Measurements from ENCODE around the gene IBTK.
"Not testable (repeated sequence)": the region's sequence is repeated elsewhere in the genome, so short reads cannot be mapped to it uniquely, and the experiment has no call there.

IBTK gene

DNA sequence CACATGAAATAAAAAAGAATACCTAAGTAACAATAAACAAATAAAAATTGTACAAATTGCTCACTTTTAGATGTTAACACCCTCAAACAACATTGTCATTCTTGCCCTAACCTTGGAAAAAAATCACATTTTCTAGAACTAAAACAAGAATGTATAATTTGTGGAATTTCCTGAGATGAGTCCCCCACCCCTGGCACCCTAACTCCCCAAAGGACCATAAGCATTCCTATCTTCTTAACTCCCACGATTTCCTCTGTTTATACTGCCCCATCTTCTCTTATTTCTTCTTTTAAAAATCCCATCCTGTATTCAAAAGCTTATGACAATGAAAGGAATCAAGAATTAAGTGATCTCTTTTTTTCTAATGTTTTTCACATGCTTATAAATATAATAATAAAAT, 70.9 kb downstream of the IBTK start:
- no peaks in the 10 kb centered on the region for H3K27me3 ChIP-seq (ENCODE audit: insufficient read depth, low read length)
- H3K36me3 ChIP-seq (ENCODE audit: insufficient read depth, low read length), result peaks cover 72% of the 10 kb centered on the region
- H3K9me3 ChIP-seq (ENCODE audit: insufficient read depth, low read depth, low read length), result no peaks in the 10 kb centered on the region
- H3K4me3 ChIP-seq (ENCODE audit: low read length), result no peak overlapping the region
- no peaks in the 10 kb centered on the region for H3K4me1 ChIP-seq (ENCODE audit: insufficient read depth, low read length)
- no peak overlapping the region for H3K27ac ChIP-seq (ENCODE audit: low read depth, low read length)
- WGBS, result 95% methylated on average over 1 of the region's 1 CpG
- H3K9ac ChIP-seq (ENCODE audit: low read depth, low read length), result no peak overlapping the region

- WGBS, result 95% methylated on average over 5 of the region's 5 CpGs
- no peaks in the 10 kb centered on the region for H3K4me1 ChIP-seq (ENCODE audit: insufficient read depth, low read length)
- H3K9me3 ChIP-seq (ENCODE audit: insufficient read depth, low read depth, low read length), result no peaks in the 10 kb centered on the region
- no peak overlapping the region for H3K9ac ChIP-seq (ENCODE audit: low read depth, low read length)
- H3K36me3 ChIP-seq (ENCODE audit: insufficient read depth, low read length), result peaks cover 77% of the 10 kb centered on the region
- no peak overlapping the region for H3K27ac ChIP-seq (ENCODE audit: low read depth, low read length)
- H3K27me3 ChIP-seq (ENCODE audit: insufficient read depth, low read length), result no peaks in the 10 kb centered on the region
- H3K4me3 ChIP-seq (ENCODE audit: low read length), result no peak overlapping the region
These were observed 75.0 kb downstream of the IBTK start for GRCh38 chr6:82172594-82172993.

DNA sequence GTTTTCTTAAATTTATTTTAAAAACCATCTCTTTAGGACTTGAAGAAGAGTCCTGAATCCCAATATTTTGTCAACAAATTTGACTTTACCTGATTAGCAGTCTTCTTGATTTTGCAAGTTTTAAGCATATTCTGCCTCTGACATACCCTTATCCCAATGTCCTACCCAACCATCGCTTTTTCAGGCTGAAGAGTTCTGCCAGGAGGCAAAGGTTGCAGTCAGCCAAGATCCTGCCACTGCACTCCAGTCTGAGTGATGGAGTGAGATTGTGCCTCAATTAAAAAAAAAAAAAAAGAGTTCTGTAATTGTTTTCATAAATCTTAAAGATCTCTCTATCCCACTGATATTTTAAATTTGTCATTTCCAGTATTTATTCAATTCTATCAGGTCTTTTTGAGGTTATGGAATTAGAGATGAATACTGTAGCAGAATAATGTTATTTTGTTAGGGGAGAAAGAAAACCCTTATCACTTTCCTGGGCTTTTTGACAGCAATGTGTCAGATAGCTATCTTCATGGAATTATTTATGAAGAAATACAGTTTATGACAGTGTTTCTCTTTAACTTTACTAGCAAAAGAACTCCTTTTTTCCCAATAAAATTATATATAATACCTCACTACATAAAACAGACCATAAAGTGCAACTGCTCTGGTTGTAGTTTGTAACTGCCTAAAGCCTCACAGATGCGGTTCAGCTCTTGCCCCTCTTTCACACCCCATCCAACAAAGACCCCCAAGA, 78.2 kb downstream of the IBTK start:
- H3K36me3 ChIP-seq (ENCODE audit: insufficient read depth, low read length), result peaks cover 57% of the 10 kb centered on the region
- H3K9me3 ChIP-seq (ENCODE audit: insufficient read depth, low read depth, low read length), result no peaks in the 10 kb centered on the region
- no peak overlapping the region for H3K9ac ChIP-seq (ENCODE audit: low read depth, low read length)
- H3K4me3 ChIP-seq (ENCODE audit: low read length), result no peak overlapping the region
- no peaks in the 10 kb centered on the region for H3K4me1 ChIP-seq (ENCODE audit: insufficient read depth, low read length)
- no peak overlapping the region for H3K27ac ChIP-seq (ENCODE audit: low read depth, low read length)
- 92% methylated on average over 2 of the region's 2 CpGs for WGBS
- no peaks in the 10 kb centered on the region for H3K27me3 ChIP-seq (ENCODE audit: insufficient read depth, low read length)

- no peak overlapping the region for H3K4me3 ChIP-seq (ENCODE audit: low read length)
These were observed 81.1 kb downstream of the IBTK start for GRCh38 chr6:82166493-82166892.

GRCh38 chr6:82160255-82160990, 87.1 kb downstream of the IBTK start:
- Histone ChIP-seq H3K36me3 (ENCODE audit: insufficient read depth, low read length) (no peaks in the 10 kb centered on the region), H3K9me3 (ENCODE audit: insufficient read depth, low read depth, low read length) (no peaks in the 10 kb centered on the region), H3K4me3 (ENCODE audit: low read length) (no peak overlapping the region), H3K27ac (ENCODE audit: low read depth, low read length) (no peak overlapping the region), H3K9ac (ENCODE audit: low read depth, low read length) (no peak overlapping the region), H3K4me1 (ENCODE audit: insufficient read depth, low read length) (no peaks in the 10 kb centered on the region), H3K27me3 (ENCODE audit: insufficient read depth, low read length) (no peaks in the 10 kb centered on the region)
- 86% methylated on average over 8 of the region's 12 CpGs for WGBS

More at GRCh38 chr6:82166493-82166892, 81.1 kb downstream of the IBTK start:
- 90% methylated on average over 5 of the region's 5 CpGs for WGBS
- no peaks in the 10 kb centered on the region for H3K4me1 ChIP-seq (ENCODE audit: insufficient read depth, low read length)
- no peaks in the 10 kb centered on the region for H3K27me3 ChIP-seq (ENCODE audit: insufficient read depth, low read length)
- no peak overlapping the region for H3K9ac ChIP-seq (ENCODE audit: low read depth, low read length)
- no peak overlapping the region for H3K27ac ChIP-seq (ENCODE audit: low read depth, low read length)
- H3K36me3 ChIP-seq (ENCODE audit: insufficient read depth, low read length), result peaks cover 29% of the 10 kb centered on the region
- no peaks in the 10 kb centered on the region for H3K9me3 ChIP-seq (ENCODE audit: insufficient read depth, low read depth, low read length)

GRCh38 chr6:82152786-82153185, 94.8 kb downstream of the IBTK start:
- not testable (repeated sequence) for H3K4me1 ChIP-seq (ENCODE audit: insufficient read depth, low read length); H3K9me3 ChIP-seq (ENCODE audit: insufficient read depth, low read depth, low read length); H3K27me3 ChIP-seq (ENCODE audit: insufficient read depth, low read length); H3K4me3 ChIP-seq (ENCODE audit: low read length); H3K27ac ChIP-seq (ENCODE audit: low read depth, low read length); H3K9ac ChIP-seq (ENCODE audit: low read depth, low read length); H3K36me3 ChIP-seq (ENCODE audit: insufficient read depth, low read length)
- WGBS, result 93% methylated on average over 3 of the region's 3 CpGs

GRCh38 chr6:82151147-82151546, 96.4 kb downstream of the IBTK start:
- H3K9ac ChIP-seq (ENCODE audit: low read depth, low read length); H3K27ac ChIP-seq (ENCODE audit: low read depth, low read length); H3K4me1 ChIP-seq (ENCODE audit: insufficient read depth, low read length); H3K9me3 ChIP-seq (ENCODE audit: insufficient read depth, low read depth, low read length); H3K27me3 ChIP-seq (ENCODE audit: insufficient read depth, low read length); H3K36me3 ChIP-seq (ENCODE audit: insufficient read depth, low read length); H3K4me3 ChIP-seq (ENCODE audit: low read length): not testable (repeated sequence)
- 90% methylated on average over 10 of the region's 10 CpGs for WGBS

DNA sequence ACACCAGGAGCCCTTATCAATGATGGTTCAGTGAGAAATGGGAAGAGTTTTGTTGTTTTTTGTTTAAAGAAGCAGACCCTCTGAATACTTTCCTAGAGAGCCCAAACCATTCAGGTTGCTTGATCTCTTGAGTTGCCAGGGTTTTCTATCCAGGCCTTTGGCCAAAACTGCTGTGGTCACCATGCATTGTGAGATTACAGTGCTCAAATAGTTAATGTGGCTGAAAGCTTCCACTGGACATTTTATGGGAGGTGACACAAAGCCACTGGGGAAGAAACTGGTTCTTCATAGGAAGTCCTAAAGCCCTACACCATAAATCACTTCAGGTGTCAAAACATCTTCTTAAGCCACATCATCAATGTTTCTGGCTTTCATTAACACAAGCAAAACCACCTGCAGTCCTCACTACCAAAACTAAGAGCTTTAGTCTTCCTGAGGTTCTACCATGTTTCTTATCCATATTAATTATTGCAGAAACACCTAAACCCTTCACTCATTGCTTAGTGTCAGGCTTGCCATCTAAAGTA, 101.6 kb downstream of the IBTK start:
- no peak overlapping the region for H3K4me3 ChIP-seq (ENCODE audit: low read length)
- no peak overlapping the region for H3K27ac ChIP-seq (ENCODE audit: low read depth, low read length)
- peaks cover 16% of the 10 kb centered on the region; the same call in 1 of the 2 replicates for H3K4me1 ChIP-seq (ENCODE audit: insufficient read depth, low read length)
- no peaks in the 10 kb centered on the region for H3K27me3 ChIP-seq (ENCODE audit: insufficient read depth, low read length)
- H3K36me3 ChIP-seq (ENCODE audit: insufficient read depth, low read length), result no peaks in the 10 kb centered on the region
- H3K9ac ChIP-seq (ENCODE audit: low read depth, low read length), result no peak overlapping the region
- no peaks in the 10 kb centered on the region for H3K9me3 ChIP-seq (ENCODE audit: insufficient read depth, low read depth, low read length)

DNA sequence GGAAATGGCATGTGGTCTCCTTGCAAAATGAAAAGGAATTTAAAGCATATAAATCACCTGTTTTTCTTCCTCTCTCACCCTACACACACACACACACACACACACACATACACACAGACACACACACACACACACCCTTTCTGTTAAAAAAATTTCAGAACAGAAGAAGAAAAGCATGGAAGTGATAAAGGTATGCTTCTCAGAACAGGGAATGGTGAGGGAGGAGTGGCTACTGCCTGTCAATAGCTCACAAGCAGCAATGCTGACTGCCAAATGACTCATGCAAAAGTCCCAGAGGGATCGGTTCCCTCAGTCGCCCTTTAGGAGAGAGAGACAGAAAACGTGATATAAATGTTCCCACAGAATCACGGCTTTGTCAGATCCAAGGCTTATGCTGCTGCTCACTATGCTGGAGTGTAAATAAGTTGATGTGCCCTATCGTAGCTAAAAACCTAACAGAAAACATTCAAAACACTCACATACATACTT, 102.6 kb downstream of the IBTK start:
- no peak overlapping the region for H3K27ac ChIP-seq (ENCODE audit: low read depth, low read length)

GRCh38 chr6:82144007-82144851, 103.3 kb downstream of the IBTK start:
- Histone ChIP-seq H3K4me1 (ENCODE audit: insufficient read depth, low read length) (peaks cover 16% of the 10 kb centered on the region; the same call in 1 of the 2 replicates), H3K4me3 (ENCODE audit: low read length) (no peak overlapping the region), H3K27me3 (ENCODE audit: insufficient read depth, low read length) (no peaks in the 10 kb centered on the region), H3K9me3 (ENCODE audit: insufficient read depth, low read depth, low read length) (no peaks in the 10 kb centered on the region), H3K27ac (ENCODE audit: low read depth, low read length) (no peak overlapping the region), H3K9ac (ENCODE audit: low read depth, low read length) (no peak overlapping the region), H3K36me3 (ENCODE audit: insufficient read depth, low read length) (no peaks in the 10 kb centered on the region)
- WGBS, result 85% methylated on average over 8 of the region's 8 CpGs

More for the DNA sequence above, 102.6 kb downstream of the IBTK start:
- Histone ChIP-seq H3K36me3 (ENCODE audit: insufficient read depth, low read length) (no peaks in the 10 kb centered on the region), H3K27me3 (ENCODE audit: insufficient read depth, low read length) (no peaks in the 10 kb centered on the region), H3K9me3 (ENCODE audit: insufficient read depth, low read depth, low read length) (no peaks in the 10 kb centered on the region), H3K9ac (ENCODE audit: low read depth, low read length) (no peak overlapping the region), H3K4me1 (ENCODE audit: insufficient read depth, low read length) (peaks cover 16% of the 10 kb centered on the region; the same call in 1 of the 2 replicates), H3K4me3 (ENCODE audit: low read length) (no peak overlapping the region)
- WGBS, result 40% methylated on average over 4 of the region's 5 CpGs
